ENCODE measurements around the gene IFNA4. TPM values are rescaled to one million over a fixed set of nuclear protein-coding genes. Genes with fewer than 3 reads are reported as not detected.
"Not testable (repeated sequence)": the region's sequence is repeated elsewhere in the genome, so short reads cannot be mapped to it uniquely, and the experiment has no call there.

IFNA4 gene
- not detected for total RNA-seq
- long read RNA-seq, donor 1, result 0 reads
- long read RNA-seq, donor 2, result 0 reads

DNA sequence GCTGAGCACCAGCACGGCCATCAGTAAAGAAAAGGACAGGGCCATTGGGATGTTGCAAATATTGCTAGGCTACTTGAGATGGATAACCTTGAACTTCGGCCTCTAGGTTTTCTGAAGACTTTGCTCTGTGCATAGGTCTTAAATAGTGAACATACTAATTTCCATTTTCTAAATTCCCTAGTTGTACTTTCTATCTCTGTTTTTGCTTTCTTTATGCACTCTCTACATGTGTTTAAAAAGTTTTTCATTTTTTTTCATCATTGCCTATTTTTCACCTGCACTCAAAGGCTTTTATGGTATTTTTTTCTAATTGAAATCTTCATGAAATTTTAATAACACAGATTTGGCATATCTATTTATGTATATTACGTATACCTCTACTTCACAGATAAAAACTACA lies at the start of gene IFNA4:
Gene IFNA4 (minus strand): TSS at position 101 of the 400 bp plus-strand sequence. CDS start 56 bp downstream, at position 45.
- ATAC-seq; intact Hi-C loops (cut with DNase I, micrococcal nuclease); H3K4me1 ChIP-seq (ENCODE audit: low read depth); H3K36me3 ChIP-seq (ENCODE audit: low read depth); H3K9me3 ChIP-seq; DNase-seq; H3K4me3 ChIP-seq: not testable (repeated sequence)

DNA sequence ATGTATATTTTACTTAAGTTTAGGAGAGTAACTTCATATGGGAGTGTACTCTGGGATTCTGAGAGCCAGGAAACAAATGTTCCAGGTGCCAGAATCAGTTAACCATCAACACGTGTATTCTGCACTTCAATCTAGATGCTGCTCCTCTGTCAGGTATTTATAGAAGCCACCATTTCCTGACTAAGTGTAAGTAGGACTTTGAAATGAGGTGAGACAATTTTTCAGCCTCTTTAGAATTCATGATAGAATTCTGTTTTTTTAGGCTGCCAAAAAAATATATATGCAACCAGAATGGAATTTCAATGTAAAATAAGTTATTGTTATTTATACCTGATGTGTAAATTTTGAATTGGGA lies 49.0 kb upstream of the IFNA4 start:
- H3K36me3 ChIP-seq (ENCODE audit: low read depth); H3K4me3 ChIP-seq; DNase-seq; H3K9me3 ChIP-seq; intact Hi-C loops (cut with DNase I, micrococcal nuclease); ATAC-seq; H3K4me1 ChIP-seq (ENCODE audit: low read depth): not testable (repeated sequence)

DNA sequence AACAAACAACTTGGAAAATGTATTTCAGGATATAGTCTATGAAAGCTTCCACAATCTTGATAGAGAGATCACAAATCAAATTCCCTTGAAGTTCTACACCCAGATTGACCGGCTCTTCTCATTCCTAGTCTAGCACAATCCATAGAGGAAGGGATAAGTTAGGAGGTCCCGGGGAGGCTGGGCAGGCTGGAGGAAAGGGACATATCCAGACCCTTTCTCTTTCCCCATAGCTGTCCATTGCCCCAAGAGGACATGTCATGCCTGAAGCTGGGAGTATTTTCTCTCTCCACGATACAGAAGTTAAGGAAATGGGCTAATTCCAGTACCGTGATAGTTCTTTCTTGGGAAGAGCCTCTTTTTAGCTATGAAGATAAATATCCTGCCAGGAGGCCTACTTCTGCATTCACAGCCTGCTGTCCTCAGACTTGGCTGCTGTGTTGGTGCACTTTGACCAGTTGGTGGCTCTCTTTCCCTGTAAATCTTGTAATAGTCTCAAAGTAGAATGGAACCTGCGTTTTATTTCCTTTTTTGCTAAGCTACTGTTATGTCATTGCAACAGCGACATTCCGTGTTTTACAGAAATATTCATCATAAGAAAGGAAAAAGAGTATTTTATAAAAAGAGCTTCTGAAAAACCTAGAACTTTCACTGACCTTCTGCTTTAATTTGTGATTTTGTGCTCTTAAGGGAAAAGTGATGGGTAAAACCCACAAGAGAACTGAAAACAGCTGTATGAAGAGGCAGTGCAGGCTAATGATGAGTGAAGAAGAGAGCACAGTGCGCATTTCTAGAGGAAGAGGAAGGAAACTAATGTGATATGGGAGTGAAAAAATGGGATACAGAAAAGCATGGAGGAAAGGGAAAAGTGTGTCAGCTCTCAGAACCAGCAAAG lies 48.3 kb upstream of the IFNA4 start:
- H3K4me3 ChIP-seq; H3K36me3 ChIP-seq (ENCODE audit: low read depth); H3K9me3 ChIP-seq; H3K4me1 ChIP-seq (ENCODE audit: low read depth); intact Hi-C loops (cut with DNase I, micrococcal nuclease): not testable (repeated sequence)
- DNase-seq (peak in 1 of 3 donors; percentile 47), ATAC-seq (peak; percentile 67)

DNA sequence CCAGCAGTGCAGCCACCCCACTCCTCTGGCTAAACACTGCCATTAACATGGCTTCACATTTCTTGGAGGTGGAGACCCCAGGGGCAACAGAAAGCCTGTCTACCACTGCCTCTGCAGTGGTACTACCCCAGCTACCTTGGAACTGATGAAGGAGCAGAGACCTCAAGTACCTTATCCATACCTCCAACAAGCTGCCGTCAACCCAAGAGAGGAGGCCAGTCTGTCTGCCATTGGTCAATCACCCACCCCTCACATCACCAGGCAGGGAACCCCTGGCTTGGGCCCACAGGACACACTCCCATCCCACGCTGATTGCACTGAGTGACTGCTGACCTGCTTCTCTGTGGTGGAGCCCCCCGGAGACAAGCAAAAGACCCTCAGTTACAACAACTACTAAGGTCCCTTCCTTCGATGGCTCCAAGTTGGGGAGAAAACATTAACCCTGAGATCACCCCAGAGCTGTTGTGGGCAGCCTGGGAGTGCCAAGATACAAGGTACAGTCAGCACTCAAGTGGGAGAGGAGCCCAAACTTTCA lies 46.8 kb upstream of the IFNA4 start:
- Histone ChIP-seq H3K9me3 (no peaks in the 10 kb centered on the region), H3K36me3 (ENCODE audit: low read depth) (no peaks in the 10 kb centered on the region), H3K4me1 (ENCODE audit: low read depth) (no peaks in the 10 kb centered on the region), H3K4me3 (no peak overlapping the region)
- TF ChIP-seq, protein P1, sequence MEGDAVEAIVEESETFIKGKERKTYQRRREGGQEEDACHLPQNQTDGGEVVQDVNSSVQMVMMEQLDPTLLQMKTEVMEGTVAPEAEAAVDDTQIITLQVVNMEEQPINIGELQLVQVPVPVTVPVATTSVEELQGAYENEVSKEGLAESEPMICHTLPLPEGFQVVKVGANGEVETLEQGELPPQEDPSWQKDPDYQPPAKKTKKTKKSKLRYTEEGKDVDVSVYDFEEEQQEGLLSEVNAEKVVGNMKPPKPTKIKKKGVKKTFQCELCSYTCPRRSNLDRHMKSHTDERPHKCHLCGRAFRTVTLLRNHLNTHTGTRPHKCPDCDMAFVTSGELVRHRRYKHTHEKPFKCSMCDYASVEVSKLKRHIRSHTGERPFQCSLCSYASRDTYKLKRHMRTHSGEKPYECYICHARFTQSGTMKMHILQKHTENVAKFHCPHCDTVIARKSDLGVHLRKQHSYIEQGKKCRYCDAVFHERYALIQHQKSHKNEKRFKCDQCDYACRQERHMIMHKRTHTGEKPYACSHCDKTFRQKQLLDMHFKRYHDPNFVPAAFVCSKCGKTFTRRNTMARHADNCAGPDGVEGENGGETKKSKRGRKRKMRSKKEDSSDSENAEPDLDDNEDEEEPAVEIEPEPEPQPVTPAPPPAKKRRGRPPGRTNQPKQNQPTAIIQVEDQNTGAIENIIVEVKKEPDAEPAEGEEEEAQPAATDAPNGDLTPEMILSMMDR (IDR thresholded peaks at IDR 0.05), result no peak
- intact Hi-C loops (cut with DNase I, micrococcal nuclease), result no loop called here
- DNase-seq, result no peak
- ATAC-seq, result no peak

DNA sequence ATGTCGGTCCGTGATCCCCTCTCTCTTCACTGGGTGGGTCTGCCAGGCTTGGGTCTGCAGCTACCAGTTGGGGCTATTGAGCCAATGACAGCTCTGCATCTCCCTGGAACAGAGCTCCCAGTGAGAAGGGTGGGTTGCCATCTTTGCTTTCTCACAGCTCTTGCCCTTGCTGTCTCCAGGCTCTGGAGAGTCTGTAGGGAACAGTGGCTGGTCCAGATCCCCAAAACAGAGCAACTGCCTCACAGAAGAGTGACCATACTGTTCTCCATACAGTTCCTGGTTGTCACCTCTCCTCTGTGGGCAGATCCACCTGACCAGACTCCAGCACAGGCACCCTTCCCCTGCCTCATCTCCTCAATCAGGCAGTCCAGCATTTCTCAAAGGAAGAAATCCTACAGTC lies 45.9 kb upstream of the IFNA4 start:
- intact Hi-C loops (cut with DNase I, micrococcal nuclease), result no loop called here
- H3K4me1 ChIP-seq (ENCODE audit: low read depth), result no peaks in the 10 kb centered on the region

DNA sequence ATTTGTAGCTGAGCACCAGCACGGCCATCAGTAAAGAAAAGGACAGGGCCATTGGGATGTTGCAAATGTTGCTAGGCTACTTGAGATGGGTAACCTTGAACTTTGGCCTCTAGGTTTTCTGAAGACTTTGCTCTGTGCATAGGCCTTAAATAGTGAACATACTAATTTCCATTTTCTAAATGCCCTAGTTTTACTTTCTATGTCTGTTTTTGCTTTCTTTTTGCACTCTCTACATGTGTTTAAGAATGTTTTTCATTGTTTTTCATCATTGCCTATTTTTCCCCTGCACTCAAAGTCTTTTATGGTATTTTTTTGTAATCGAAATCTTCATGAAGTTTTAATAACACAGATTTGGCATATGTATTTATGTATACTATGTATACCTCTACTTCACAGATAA lies 40.7 kb upstream of the IFNA4 start, which contains the start of gene IFNA17:
Gene IFNA17 (minus strand): TSS at position 101 of the 400 bp plus-strand sequence. CDS start 49 bp downstream, at position 52.
- no peak within 1 kb of the TSS for H3K4me3 ChIP-seq
- TF ChIP-seq, protein P1 (IDR thresholded peaks at IDR 0.05), result no peak
- no peaks in the 10 kb centered on the region for H3K9me3 ChIP-seq
- ATAC-seq (no peak), DNase-seq (no peak)
- no peaks in the 10 kb centered on the region for H3K36me3 ChIP-seq (ENCODE audit: low read depth)
- intact Hi-C loops (cut with DNase I, micrococcal nuclease), result no loop called here
- no peaks in the 10 kb centered on the region for H3K4me1 ChIP-seq (ENCODE audit: low read depth)

More for the DNA sequence above, 45.9 kb upstream of the IFNA4 start:
- Histone ChIP-seq H3K9me3 (no peaks in the 10 kb centered on the region), H3K36me3 (ENCODE audit: low read depth) (no peaks in the 10 kb centered on the region), H3K4me3 (no peak overlapping the region)
- TF ChIP-seq, protein P1 (IDR thresholded peaks at IDR 0.05), result no peak
- ATAC-seq (no peak), DNase-seq (no peak)

DNA sequence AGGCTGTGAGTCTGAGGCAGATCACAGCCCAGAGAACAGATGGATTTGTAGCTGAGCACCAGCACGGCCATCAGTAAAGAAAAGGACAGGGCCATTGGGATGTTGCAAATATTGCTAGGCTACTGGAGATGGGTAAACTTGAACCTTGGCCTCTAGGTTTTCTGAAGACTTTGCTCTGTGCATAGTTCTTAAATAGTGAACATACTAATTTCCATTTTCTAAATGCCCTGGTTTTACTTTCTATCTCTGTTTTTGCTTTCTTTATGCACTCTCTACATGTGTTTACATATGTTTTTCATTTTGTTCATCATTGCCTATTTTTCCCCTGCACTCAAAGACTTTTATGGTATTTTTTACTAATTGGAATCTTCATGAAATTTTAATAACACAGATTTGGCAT lies 29.8 kb upstream of the IFNA4 start, which contains the start of gene IFNA16:
Gene IFNA16 (minus strand): TSS at position 101 of the 400 bp plus-strand sequence. CDS start 6 bp downstream, at position 95.
- H3K4me3 ChIP-seq; H3K36me3 ChIP-seq (ENCODE audit: low read depth); intact Hi-C loops (cut with DNase I, micrococcal nuclease); H3K9me3 ChIP-seq; ATAC-seq; H3K4me1 ChIP-seq (ENCODE audit: low read depth); DNase-seq: not testable (repeated sequence)

DNA sequence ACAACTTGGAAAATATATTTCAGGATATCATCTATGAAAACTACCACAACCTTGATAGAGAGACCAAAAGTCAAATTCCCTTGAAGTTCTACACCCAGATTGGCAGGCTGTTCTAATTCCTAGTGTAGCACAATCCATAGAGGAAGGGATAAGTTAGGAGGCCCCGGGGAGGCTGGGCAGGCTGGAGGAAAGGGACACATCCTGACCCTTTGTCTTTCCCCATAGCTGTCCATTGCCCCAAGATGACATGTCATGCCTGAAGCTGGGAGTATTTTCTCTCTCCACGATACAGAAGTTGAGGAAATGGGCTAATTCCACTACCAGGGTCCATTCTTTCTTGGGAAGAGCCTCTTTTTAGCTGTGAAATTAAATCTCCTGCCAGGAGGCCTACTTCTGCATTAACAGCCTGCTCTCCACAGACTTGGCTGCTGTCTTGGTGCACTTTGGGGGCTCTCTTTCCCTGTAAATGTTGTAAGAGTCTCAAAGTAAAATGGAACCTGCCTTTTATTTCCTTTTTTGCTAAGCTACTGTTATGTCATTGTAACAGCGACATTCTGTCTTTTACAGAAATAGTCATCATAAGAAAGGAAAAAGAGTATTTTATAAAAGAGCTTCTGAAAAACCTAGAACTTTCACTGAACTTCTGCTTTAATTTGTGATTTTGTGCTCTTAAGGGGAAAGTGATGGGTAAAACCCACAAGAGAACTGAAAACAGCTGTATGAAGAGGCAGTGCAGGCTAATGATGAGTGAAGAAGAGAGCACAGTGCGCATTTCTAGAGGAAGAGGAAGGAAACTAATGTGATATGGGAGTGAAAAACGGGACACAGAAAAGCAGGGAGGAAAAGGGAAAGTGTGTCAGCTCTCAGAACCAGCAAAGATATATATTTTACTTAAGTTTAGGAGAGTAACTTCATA lies 26.3 kb upstream of the IFNA4 start:
- H3K4me3 ChIP-seq; ATAC-seq; DNase-seq; H3K9me3 ChIP-seq; H3K36me3 ChIP-seq (ENCODE audit: low read depth); H3K4me1 ChIP-seq (ENCODE audit: low read depth); intact Hi-C loops (cut with DNase I, micrococcal nuclease): not testable (repeated sequence)

DNA sequence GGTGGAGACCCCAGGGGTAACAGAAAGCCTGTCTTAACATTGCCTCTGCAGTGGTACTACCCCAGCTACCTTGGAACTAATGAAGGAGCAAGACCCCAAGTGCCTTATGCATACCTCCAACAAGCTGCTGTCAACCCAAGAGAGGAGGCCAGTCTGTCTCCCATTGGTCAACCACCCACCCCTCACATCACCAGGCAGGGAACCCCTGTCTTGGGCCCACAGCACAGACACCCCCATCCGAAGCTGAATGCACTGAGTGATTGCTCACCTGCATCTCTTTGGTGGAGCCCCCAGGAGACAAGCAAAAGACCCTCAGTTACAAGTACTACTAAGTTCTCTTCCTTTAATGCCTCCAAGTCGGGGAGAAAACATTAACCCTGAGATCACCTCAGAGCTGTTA lies 24.8 kb upstream of the IFNA4 start:
- H3K36me3 ChIP-seq (ENCODE audit: low read depth); DNase-seq; ATAC-seq; H3K4me1 ChIP-seq (ENCODE audit: low read depth); H3K4me3 ChIP-seq; intact Hi-C loops (cut with DNase I, micrococcal nuclease); H3K9me3 ChIP-seq: not testable (repeated sequence)

DNA sequence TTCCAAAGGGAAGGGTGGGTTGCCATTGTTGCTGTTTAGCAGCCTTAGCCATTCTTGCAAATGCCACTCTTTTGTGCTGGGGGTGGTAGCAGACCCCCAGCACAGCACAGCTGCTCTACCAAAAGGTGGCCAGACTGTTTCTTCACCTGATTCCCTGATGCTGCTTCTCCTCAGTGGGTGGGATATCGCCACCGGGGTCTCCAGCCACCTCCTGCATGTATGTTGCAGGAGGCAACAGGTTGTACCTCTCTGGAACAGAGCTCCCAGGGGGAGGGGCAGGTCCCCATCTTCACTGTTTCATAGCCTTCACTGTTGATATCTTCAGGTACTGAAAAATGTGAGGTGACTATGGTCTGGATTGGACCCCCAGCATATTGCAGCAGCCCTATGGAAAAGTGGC lies 23.4 kb upstream of the IFNA4 start:
- H3K4me3 ChIP-seq; H3K4me1 ChIP-seq (ENCODE audit: low read depth); DNase-seq; ATAC-seq; H3K36me3 ChIP-seq (ENCODE audit: low read depth); intact Hi-C loops (cut with DNase I, micrococcal nuclease); H3K9me3 ChIP-seq: not testable (repeated sequence)
